Ovary (tissue), 9 donors: ENCODE data around the gene PTP4A1. TPM values are rescaled to one million over a fixed set of nuclear protein-coding genes. Genes with fewer than 3 reads are reported as not detected.

ENCODE experiments used
- DNase-seq, 5 donors: peaks; one replicate each; pipeline ENCODE4 v3.0.0-alpha.2; 2019 to 2020
- H3K27ac ChIP-seq, 2 donors: fragments of 200-600 bp; one replicate each; pipeline versions ENCODE4 v1.5.1 to v1.8.0; 2019 to 2022
- H3K27me3 ChIP-seq: fragments of 200-600 bp; one replicate; pipeline ENCODE4 v1.8.0; 2022
- H3K36me3 ChIP-seq: fragments of 200-600 bp; sonication (generic); one replicate; pipeline ENCODE4 v1.5.1; 2019
- H3K4me1 ChIP-seq: one replicate; pipeline ENCODE4 v1.8.1; 2013; ENCODE audit warnings: mild to moderate bottlenecking, moderate library complexity; ENCODE audit not compliant: insufficient read depth
- H3K4me3 ChIP-seq: fragments of 200-600 bp; sonication (generic); one replicate; pipeline ENCODE4 v1.5.1; 2017
- H3K9me3 ChIP-seq, 2 donors: fragments of 200-600 bp in 1 of 2; sonication (generic) in 1 of 2; one replicate each; pipeline versions ENCODE4 v1.5.1 to v1.8.1; 2013 to 2019; ENCODE audit warnings: mild to moderate bottlenecking in 1 of 2, moderate library complexity in 1 of 2
- CTCF ChIP-seq, 3 donors: fragments of 450-650 bp in 2 of 3; fragments of 200-600 bp in 1 of 3; IDR thresholded peaks; one replicate each; pipeline versions ENCODE4 v1.5.1 to v1.8.0; 2016 to 2022; ENCODE audit warnings: antibody characterized with exemption in 3 of 3, mild to moderate bottlenecking in 1 of 3
- EP300 ChIP-seq: sonication (generic); formaldehyde crosslinking; IDR thresholded peaks from one replicate; pipeline ENCODE4 v1.6.1; 2017; ENCODE audit warnings: antibody characterized with exemption
- POLR2A ChIP-seq: fragments of 450-650 bp; IDR thresholded peaks from one replicate; pipeline ENCODE4 v1.6.1; 2017; ENCODE audit warnings: antibody characterized with exemption, mild to moderate bottlenecking, moderate library complexity
- WGBS, 3 donors: extraction: QIAGEN DNeasy Blood & Tissue Kit in 1 of 3; methylation state at CpG; one replicate each; pipeline versions ENCODE4 v1.1.5 to v1.1.7; 2013 to 2017; 5-methylcytosine and 5-hydroxymethylcytosine counted together
- intact Hi-C, 4 donors: fragments of 100-400 bp; cut with DNase I; formaldehyde crosslinking; loops; one replicate each; pipeline versions ENCODE4 v1.11.0 to v1.15.1; 2022 to 2023
- polyA plus RNA-seq, 2 donors: library from polyadenylated mRNA; stranded (reverse); fragments of 200-250 nt in 1 of 2; fragments of 350-450 nt in 1 of 2; fragmentation: Illumina TruSeq in 1 of 2; extraction: RNeasy Lipid Tissue Mini Kit (QIAGEN cat#74804) in 1 of 2; gene quantifications; one replicate each; pipeline ENCODE4 v1.2.3, GENCODE V29; 2013 to 2014
- small RNA-seq: library from RNA; depleted of rRNA; stranded (forward); fragments of <200 nt; gene quantifications from one replicate; pipeline ENCODE3, GENCODE V24; 2016
- total RNA-seq, 7 donors: library from RNA; depleted of rRNA in 2 of 7; stranded (reverse); fragments of >200 nt in 2 of 7; fragmentation: NEBNext Ultra II Directional in 3 of 7; extraction: Animal tissue kit (Norgen Biotek cat#: 25700) in 3 of 7; gene quantifications; one replicate each; pipeline versions ENCODE4 v1.1.0 to v1.2.4, GENCODE V29; 2016 to 2023
- donor health status: DM: no; HTN: no; CAD: no; lungs with moderate emphysema.
- donor health status: DM: no; HTN: no; CAD: no.
- donor health status: Bipolar disorder and iron deficiency.
- donor health status: DM: yes; HTN: yes; CAD: no.
- donor health status: DM: no; HTN: no; CAD: no.
- donor health status: DM: yes; HTN: yes; CAD: no.

The PTP4A1 gene
- total and polyA plus RNA-seq, 9 donors, result 9.4 to 89.4 (median 33.6) TPM

DNA sequence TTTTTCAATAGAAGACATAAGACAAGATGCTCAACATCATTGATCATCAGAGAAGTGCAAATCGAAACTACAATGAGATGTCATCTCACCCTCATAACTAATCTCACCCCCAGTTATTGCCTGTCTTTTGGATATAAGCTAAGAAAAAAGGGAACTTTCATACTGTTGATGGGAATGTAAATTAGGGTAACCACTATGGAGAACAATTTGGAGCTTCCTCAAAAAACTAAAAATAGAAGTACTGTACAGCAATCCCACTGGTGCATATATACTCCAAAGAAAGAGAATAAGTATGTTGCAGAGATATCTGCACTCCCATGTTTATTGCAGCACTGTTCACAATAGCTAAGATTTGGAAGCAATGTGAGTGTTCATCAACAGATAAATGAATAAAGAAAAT lies 37.0 kb downstream of the PTP4A1 start:
- no peaks in the 10 kb centered on the region for H3K4me1 ChIP-seq
- DNase-seq, result no peak
- H3K4me3 ChIP-seq, result no peak overlapping the region
- no peaks in the 10 kb centered on the region for H3K9me3 ChIP-seq
- no peaks in the 10 kb centered on the region for H3K27me3 ChIP-seq
- 93 to 97% (median 97%) methylated on average over 1 of the region's 1 CpG for WGBS, 3 donors
- intact Hi-C loops, result loop anchor here in 1 of 4 donors (10.0 kb wide), 1 partner anchor 156 kb away; no protein-coding TSS in a partner anchor
- H3K36me3 ChIP-seq, result no peaks in the 10 kb centered on the region
- H3K27ac ChIP-seq, result no peak overlapping the region
- TF ChIP-seq EP300 (no peak), POLR2A (no peak), CTCF (IDR thresholded peaks at IDR 0.05) (no peak)

- Histone ChIP-seq H3K9me3 (no peaks in the 10 kb centered on the region), H3K27me3 (no peaks in the 10 kb centered on the region), H3K4me3 (no peak overlapping the region), H3K27ac (no peak overlapping the region), H3K36me3 (no peaks in the 10 kb centered on the region), H3K4me1 (no peaks in the 10 kb centered on the region)
- no peak for TF ChIP-seq CTCF (IDR thresholded peaks at IDR 0.05)
- no peak for TF ChIP-seq EP300
- DNase-seq, result no peak
- intact Hi-C loops, result no loop called here
- WGBS, 3 donors, result 64 to 91% (median 75%) methylated on average over 1 of the region's 1 CpG
Measured at GRCh38 chr6:63610944-63611343, 38.7 kb downstream of the PTP4A1 start.

DNA sequence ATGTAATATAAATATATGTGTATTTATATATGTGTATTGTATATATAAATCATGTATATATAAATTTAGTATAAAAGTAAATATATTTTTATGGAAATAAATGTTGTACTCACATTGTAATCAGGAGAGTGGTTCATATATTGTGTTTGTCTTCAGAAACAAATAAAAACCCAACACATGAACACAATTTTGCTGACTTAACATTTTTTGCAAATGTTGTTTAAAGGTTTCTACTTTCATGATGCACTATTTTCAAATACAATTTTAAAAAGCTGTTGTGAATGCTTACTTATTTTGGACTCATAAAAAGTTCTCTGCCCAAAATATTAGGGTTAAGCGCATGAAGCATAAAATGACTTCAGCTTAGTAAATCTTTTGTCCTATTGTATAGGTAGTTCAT lies 39.3 kb downstream of the PTP4A1 start:
- intact Hi-C loops, result no loop called here
- H3K4me1 ChIP-seq, result no peaks in the 10 kb centered on the region
- H3K4me3 ChIP-seq, result no peak overlapping the region
- TF ChIP-seq POLR2A (no peak), CTCF (IDR thresholded peaks at IDR 0.05) (no peak), EP300 (no peak)
- no peaks in the 10 kb centered on the region for H3K9me3 ChIP-seq
- DNase-seq, result no peak
- H3K36me3 ChIP-seq, result no peaks in the 10 kb centered on the region
- WGBS, 3 donors, result 93 to 97% (median 93%) methylated on average over 1 of the region's 1 CpG
- H3K27me3 ChIP-seq, result no peaks in the 10 kb centered on the region
- H3K27ac ChIP-seq, result no peak overlapping the region

- H3K4me1 ChIP-seq, result no peaks in the 10 kb centered on the region
- WGBS, 3 donors, result 86 to 92% (median 88%) methylated on average over 1 of the region's 1 CpG
- no peak overlapping the region for H3K4me3 ChIP-seq
- H3K9me3 ChIP-seq, result no peaks in the 10 kb centered on the region
- no peaks in the 10 kb centered on the region for H3K27me3 ChIP-seq
- TF ChIP-seq POLR2A (no peak), CTCF (IDR thresholded peaks at IDR 0.05) (no peak), EP300 (no peak)
- no peaks in the 10 kb centered on the region for H3K36me3 ChIP-seq
- intact Hi-C loops, result no loop called here
- H3K27ac ChIP-seq, result no peak overlapping the region
- no peak for DNase-seq
Measured at GRCh38 chr6:63615590-63615989, 43.3 kb downstream of the PTP4A1 start.

Small RNA genes lying within 50 kb of the gene (small RNA-seq; reads per million reads assigned to genes)
- not detected for gene AL513043.1

Other genes with a start within 250 kb of the PTP4A1 start
- gene PHF3, start 63.3 kb downstream of the PTP4A1 start, total RNA-seq, result 10 to 100 TPM; 58.5 to 83.7 (median 71.0) TPM
- gene PHF3, start 63.3 kb downstream of the PTP4A1 start, polyA plus RNA-seq, result 10 to 100 TPM; 25.3 to 30.9 TPM